ENCODE data around the gene MACROD2.

Gene MACROD2

DNA sequence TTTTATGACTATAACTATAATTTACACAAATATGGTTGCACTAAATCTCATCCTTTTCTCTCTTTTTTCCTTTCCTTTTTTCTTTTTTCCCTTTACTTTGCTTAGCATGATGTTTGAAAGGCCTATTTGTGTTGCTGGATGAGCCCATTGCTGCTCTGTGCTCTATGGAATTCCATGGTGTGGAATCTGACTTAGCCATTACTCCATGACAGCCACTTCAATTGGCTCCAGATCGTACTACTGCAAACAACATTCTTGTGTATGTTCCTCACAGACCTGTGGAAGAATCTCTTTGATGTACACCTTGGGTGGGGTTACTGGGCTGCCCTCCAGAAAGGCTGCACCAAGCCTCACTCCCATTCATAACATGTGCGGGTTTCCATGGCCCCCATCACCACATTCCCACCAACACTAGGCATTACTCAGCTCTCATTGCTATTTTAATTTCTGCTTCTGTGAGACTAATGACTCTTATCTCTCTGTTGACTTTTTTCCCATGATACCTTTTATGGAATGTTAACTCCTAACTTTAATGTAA is 1598.9 kb downstream of the MACROD2 start:
- CTCF ChIA-PET: no interaction called here
- POLR2A ChIA-PET: no interaction called here
- TF ChIP-seq, protein P1, sequence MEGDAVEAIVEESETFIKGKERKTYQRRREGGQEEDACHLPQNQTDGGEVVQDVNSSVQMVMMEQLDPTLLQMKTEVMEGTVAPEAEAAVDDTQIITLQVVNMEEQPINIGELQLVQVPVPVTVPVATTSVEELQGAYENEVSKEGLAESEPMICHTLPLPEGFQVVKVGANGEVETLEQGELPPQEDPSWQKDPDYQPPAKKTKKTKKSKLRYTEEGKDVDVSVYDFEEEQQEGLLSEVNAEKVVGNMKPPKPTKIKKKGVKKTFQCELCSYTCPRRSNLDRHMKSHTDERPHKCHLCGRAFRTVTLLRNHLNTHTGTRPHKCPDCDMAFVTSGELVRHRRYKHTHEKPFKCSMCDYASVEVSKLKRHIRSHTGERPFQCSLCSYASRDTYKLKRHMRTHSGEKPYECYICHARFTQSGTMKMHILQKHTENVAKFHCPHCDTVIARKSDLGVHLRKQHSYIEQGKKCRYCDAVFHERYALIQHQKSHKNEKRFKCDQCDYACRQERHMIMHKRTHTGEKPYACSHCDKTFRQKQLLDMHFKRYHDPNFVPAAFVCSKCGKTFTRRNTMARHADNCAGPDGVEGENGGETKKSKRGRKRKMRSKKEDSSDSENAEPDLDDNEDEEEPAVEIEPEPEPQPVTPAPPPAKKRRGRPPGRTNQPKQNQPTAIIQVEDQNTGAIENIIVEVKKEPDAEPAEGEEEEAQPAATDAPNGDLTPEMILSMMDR (IDR thresholded peaks at IDR 0.05; ENCODE audit: insufficient read depth, low read length, missing control alignments): no peak

DNA sequence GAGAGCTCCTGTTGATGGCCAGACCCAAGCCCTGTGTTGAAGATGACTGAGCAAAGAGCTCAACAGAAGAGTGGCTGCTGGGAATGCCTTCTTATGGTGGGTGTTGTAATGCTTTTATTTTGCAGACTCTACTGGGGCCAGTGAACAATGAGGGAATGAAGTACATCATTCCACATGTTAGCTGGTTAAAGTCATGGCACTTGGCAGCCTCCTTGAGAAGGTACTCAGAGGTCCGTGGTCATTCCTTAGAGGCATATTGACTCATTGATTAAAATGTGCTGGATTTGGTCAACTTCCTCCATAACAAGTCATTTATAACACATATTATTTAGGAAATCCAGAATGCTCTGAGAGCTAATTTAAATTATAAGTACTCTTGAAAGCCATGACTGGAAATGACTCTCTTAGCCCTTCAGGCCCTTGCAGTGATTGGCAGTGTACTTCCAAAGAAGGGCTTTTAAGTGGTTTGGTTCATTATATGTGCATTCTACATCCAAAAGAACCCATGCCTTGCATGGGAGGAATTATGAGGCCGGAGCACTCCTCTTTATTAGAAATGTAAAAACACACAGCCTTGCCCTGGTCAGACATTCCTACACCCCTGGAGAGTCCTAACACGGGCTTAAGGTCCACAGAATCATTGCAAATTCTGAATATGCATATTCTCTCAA is 1601.0 kb downstream of the MACROD2 start:
- ChIA-PET POLR2A (no interaction called here), CTCF (no interaction called here)
- H3K4me3 ChIP-seq (ENCODE audit: low read depth, low read length): no peak overlapping the region
- DNase-seq (ENCODE audit: low read depth, low spot score): no peak
- TF ChIP-seq, protein P1 (IDR thresholded peaks at IDR 0.05; ENCODE audit: insufficient read depth, low read length, missing control alignments): no peak

More for the DNA sequence above, 1598.9 kb downstream of the MACROD2 start:
- H3K4me3 ChIP-seq (ENCODE audit: low read depth, low read length): no peak overlapping the region
- DNase-seq (ENCODE audit: low read depth, low spot score): no peak

DNA sequence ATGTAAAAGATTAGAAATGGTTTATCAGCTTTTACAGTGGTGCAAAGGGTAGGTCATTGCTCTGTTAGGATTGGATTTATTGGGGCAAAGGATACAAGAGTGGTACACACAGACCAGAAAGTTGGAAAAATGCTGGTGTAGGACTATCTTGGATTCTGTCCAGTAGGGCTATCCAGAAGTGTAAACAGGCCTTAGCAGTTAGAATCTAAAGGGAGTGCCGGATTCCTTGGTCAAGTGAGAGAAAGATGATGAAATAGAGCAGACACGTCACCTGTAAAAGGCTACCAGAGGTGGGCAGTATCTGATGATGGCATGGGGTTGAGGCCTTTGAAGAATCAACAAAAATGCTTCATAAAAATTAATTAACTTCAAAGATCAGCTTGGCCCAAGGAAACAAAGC is 1602.0 kb downstream of the MACROD2 start:
- POLR2A ChIA-PET: no interaction called here
- no peak overlapping the region for H3K4me3 ChIP-seq (ENCODE audit: low read depth, low read length)
- no peak for DNase-seq (ENCODE audit: low read depth, low spot score)
- CTCF ChIA-PET: no interaction called here
- TF ChIP-seq, protein P1 (IDR thresholded peaks at IDR 0.05; ENCODE audit: insufficient read depth, low read length, missing control alignments): no peak

DNA sequence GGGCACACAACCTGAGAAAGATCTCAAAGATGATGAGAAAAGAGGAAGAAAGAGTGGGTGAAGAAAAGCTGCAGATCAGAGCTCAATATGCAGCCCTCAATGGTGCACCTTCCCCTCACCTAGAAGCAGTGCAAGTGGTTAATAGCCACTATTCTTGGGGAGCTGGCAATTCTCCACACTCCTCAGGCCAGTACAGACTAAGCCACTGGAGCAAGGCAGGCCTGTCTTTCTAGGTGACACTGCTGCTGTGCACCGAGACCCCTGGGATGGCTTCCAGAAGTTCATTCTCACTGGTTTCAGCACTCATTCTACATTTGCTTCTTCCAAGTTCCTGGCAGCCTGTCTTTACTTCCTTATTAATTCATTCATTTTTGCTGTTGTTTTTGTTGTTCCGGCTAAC is 1604.6 kb downstream of the MACROD2 start:
- CTCF ChIA-PET: no interaction called here
- DNase-seq (ENCODE audit: low read depth, low spot score): no peak
- TF ChIP-seq, protein P1 (IDR thresholded peaks at IDR 0.05; ENCODE audit: insufficient read depth, low read length, missing control alignments): no peak
- H3K4me3 ChIP-seq (ENCODE audit: low read depth, low read length): no peak overlapping the region
- POLR2A ChIA-PET: no interaction called here

GRCh38 chr20:15600565-15600964 is 1605.2 kb downstream of the MACROD2 start:
- TF ChIP-seq, protein P1 (IDR thresholded peaks at IDR 0.05; ENCODE audit: insufficient read depth, low read length, missing control alignments): no peak
- no peak overlapping the region for H3K4me3 ChIP-seq (ENCODE audit: low read depth, low read length)
- CTCF ChIA-PET: no interaction called here
- POLR2A ChIA-PET: no interaction called here
- no peak for DNase-seq (ENCODE audit: low read depth, low spot score)

DNA sequence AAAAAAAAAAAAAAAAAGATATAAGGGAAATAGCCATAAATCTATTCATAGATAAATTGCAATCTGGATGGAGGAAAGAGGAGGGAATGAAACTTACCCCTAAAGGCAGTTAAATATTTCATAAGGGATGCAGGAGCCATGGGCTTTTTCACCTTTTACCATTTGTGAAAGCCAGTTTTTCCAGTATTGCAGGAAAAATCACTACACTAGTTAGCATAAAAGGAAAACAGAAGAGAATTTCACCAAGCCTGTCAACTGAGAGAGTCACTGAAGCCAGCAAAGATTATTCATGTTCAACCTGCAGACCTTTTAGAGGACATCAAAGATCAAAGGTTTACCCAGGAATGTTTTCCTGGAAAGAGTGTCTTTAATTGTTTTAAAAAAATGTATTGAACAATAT is 1608.2 kb downstream of the MACROD2 start:
- H3K4me3 ChIP-seq (ENCODE audit: low read depth, low read length): no peak overlapping the region
- TF ChIP-seq, protein P1 (IDR thresholded peaks at IDR 0.05; ENCODE audit: insufficient read depth, low read length, missing control alignments): no peak
- ChIA-PET CTCF (no interaction called here), POLR2A (no interaction called here)
- DNase-seq (ENCODE audit: low read depth, low spot score): no peak
